GM19351 (cell line): ENCODE data around the gene SLX4IP.
"Not testable (repeated sequence)": the region's sequence is repeated elsewhere in the genome, so short reads cannot be mapped to it uniquely, and the experiment has no call there.

Experiments used
- ATAC-seq: cut with Tn5 transposase; IDR thresholded peaks from one replicate; pipeline ENCODE4 v1.9.1; 2021; ENCODE audit warnings: mild to moderate bottlenecking, moderate library complexity; ENCODE audit not compliant: unreplicated experiment

SLX4IP gene

GRCh38 chr20:10595985-10596384 lies 160.9 kb downstream of the SLX4IP start:
- no peak for ATAC-seq

- no peak for ATAC-seq
These were observed 161.6 kb downstream of the SLX4IP start for GRCh38 chr20:10596710-10597121.

GRCh38 chr20:10597637-10598036 lies 162.5 kb downstream of the SLX4IP start:
- ATAC-seq: no peak

- ATAC-seq: no peak
These were observed 167.2 kb downstream of the SLX4IP start for GRCh38 chr20:10602221-10602871.

- ATAC-seq: peak; percentile 40
These were observed 168.3 kb downstream of the SLX4IP start for GRCh38 chr20:10603378-10603777.

- no peak for ATAC-seq
These were observed 169.1 kb downstream of the SLX4IP start for GRCh38 chr20:10603971-10604864.

- no peak for ATAC-seq
These were observed 169.8 kb downstream of the SLX4IP start for GRCh38 chr20:10604865-10605440.

- ATAC-seq: no peak
These were observed 170.6 kb downstream of the SLX4IP start for GRCh38 chr20:10605547-10606195.

- ATAC-seq: no peak
These were observed 174.2 kb downstream of the SLX4IP start for GRCh38 chr20:10609276-10609675.

GRCh38 chr20:10609770-10610169 lies 174.7 kb downstream of the SLX4IP start:
- no peak for ATAC-seq

GRCh38 chr20:10610251-10610650 lies 175.1 kb downstream of the SLX4IP start:
- ATAC-seq: no peak

GRCh38 chr20:10611357-10611756 lies 176.3 kb downstream of the SLX4IP start:
- peak; percentile 61 for ATAC-seq

GRCh38 chr20:10613426-10613825 lies 178.3 kb downstream of the SLX4IP start:
- ATAC-seq: not testable (repeated sequence)

GRCh38 chr20:10613911-10614310 lies 178.8 kb downstream of the SLX4IP start:
- no peak for ATAC-seq

GRCh38 chr20:10616212-10616611 lies 181.1 kb downstream of the SLX4IP start:
- ATAC-seq: no peak

- ATAC-seq: not testable (repeated sequence)
These were observed 182.5 kb downstream of the SLX4IP start for GRCh38 chr20:10617549-10618133.

- ATAC-seq: no peak
These were observed 183.6 kb downstream of the SLX4IP start for GRCh38 chr20:10618611-10619245.

- no peak for ATAC-seq
These were observed 184.3 kb downstream of the SLX4IP start for GRCh38 chr20:10619427-10619826.

GRCh38 chr20:10621149-10621548 lies 186.0 kb downstream of the SLX4IP start:
- ATAC-seq: no peak

GRCh38 chr20:10622657-10623418 lies 187.7 kb downstream of the SLX4IP start:
- no peak for ATAC-seq
